Right renal pelvis (tissue), 4 donors: ENCODE results near the gene SEC14L3. TPM values are rescaled to one million over a fixed set of nuclear protein-coding genes. Genes with fewer than 3 reads are reported as not detected.

Source experiments
- DNase-seq, 4 donors: peaks; one replicate each; pipeline ENCODE4 v3.0.0-alpha.2; 2013; ENCODE audit warnings: low read depth in 4 of 4, low spot score in 3 of 4, missing footprints in 1 of 4
- polyA plus RNA-seq, 4 donors: library from polyadenylated mRNA; unstranded; fragments of 120-200 nt; gene quantifications; one replicate each; pipeline ENCODE4 v1.2.1, GENCODE V29; 2013; ENCODE audit not compliant: insufficient read length in 4 of 4

Gene SEC14L3
- polyA plus RNA-seq, 4 donors, result 0.05 TPM; not detected in 3

DNA sequence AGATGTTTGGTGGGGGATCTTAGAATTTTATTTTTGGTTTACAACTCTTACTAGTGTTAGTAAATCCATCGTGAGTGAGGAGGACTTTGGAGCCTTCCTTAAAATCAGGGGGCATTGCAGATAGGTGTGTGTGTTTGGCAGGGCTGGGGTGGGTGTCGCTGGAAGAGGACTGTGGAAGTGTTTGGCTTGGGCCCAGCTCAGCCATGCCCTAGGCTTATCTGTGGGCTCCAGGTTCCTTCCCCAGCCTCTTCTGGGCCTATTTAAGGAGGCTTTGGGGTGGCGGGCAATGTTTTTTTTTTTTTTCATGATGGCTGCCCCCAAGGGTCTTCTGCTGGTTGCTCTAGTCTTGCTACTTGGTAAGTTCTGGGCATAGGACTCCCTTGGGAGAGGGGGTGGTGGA lies 24.2 kb downstream of the SEC14L3 start:
- no peak for DNase-seq

GRCh38 chr22:30445438-30446145 lies 26.2 kb downstream of the SEC14L3 start:
- DNase-seq, result no peak

DNA sequence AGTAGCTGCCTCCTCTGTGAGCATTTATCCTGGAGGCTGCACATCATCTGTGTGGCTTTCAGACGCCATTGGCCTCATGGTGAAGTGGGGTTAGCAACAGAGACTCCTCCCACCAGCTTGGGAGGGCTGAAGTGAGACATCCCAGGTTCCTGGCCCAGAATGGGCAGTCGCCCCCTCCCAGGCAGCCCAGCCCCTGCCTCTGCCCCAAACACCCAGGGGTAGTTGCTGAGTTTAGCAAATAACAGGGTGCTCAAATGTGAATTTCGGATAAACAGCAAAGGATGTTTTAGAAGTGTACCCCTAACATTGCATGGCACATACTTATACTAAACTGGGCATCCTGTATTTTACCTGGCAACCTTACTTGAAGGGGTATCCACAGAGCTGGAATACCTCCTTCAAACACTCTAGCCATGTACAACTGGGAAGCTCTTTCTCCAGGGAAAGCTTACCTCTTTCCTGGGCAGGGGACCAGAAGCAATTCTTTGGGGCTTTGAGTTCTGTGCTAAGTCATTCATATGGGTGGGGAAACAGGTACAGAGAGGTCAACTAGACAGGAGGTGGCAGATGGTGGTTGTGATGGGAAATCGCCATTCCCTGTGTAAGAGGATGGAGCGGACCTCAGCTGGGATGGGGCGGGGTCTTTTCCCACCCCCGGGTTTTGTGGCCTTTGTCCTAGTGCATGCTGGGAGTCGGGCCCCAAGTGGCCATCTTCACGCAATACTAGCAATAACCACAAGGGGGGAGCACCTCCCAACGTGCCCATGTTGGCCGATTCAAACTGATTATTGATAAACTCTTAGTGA lies 27.0 kb downstream of the SEC14L3 start:
- no peak for DNase-seq

DNA sequence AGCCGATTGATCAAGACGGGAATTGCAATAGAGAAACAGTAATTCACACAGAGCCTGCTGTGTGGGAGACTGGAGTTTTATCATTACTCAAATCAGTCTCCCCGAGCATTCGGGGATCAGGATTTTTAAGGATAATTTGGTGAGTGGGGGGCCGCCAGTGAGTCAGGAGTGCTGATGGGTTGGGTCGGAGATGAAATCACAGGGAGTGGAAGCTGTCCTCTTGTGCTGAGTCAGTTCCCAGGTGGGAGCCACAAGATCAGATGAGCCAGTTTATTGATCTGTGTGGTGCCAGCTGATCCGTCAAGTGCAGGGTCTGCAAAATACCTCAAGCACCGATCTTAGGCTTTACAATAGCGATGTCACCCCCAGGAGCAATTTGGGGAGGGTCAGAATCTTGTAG lies 30.7 kb downstream of the SEC14L3 start:
- DNase-seq, result no peak

GRCh38 chr22:30439836-30440235 lies 32.0 kb downstream of the SEC14L3 start:
- DNase-seq, result no peak

- no peak for DNase-seq
These were observed 32.6 kb downstream of the SEC14L3 start for GRCh38 chr22:30439226-30439625.

GRCh38 chr22:30438559-30438958 lies 33.3 kb downstream of the SEC14L3 start:
- no peak for DNase-seq

- no peak for DNase-seq
These were observed 35.6 kb downstream of the SEC14L3 start for GRCh38 chr22:30436196-30436595.

GRCh38 chr22:30435674-30436126 lies 36.1 kb downstream of the SEC14L3 start:
- no peak for DNase-seq

DNA sequence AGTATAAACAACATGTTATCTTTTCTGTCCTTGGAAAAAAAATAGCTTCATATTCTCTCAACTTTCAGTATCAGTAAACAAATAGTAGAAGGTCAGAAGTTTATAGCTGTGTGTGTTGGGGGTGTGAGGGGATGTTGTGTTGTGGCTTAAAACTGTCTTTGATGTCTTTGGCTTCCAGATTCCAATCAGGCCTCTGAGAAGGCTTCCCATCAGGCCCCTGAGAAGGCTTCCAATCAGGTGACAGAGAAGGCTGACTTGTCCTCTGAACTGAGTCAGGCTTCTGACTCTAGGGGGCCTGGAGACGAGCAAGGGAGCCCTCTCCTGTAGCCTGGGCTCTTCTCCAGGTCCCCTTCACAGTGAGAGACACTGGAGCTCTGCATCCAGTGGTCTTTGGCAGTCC lies 37.0 kb downstream of the SEC14L3 start:
- no peak for DNase-seq

GRCh38 chr22:30433773-30434172 lies 38.0 kb downstream of the SEC14L3 start:
- no peak for DNase-seq

DNA sequence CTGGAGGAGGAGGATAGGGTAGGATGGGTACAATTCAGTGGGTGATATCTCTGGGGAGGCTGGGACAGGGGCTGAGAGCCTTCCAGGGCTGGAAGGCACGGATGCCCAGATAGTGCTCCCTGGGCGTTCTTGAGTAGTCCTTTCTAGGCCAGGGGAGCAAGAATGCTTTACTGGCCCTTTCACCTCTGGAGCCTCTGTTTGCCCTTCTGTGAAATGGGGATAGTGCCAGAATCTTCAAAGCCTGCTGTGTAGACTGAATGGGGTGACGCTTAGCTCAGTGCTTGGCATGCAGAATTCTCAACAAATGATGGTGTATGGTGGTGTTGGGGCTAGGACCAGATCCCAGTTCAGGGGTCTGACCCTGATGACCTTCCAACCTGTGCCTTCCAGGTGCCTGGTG lies 38.6 kb downstream of the SEC14L3 start:
- no peak for DNase-seq

GRCh38 chr22:30432520-30432919 lies 39.3 kb downstream of the SEC14L3 start:
- no peak for DNase-seq

DNA sequence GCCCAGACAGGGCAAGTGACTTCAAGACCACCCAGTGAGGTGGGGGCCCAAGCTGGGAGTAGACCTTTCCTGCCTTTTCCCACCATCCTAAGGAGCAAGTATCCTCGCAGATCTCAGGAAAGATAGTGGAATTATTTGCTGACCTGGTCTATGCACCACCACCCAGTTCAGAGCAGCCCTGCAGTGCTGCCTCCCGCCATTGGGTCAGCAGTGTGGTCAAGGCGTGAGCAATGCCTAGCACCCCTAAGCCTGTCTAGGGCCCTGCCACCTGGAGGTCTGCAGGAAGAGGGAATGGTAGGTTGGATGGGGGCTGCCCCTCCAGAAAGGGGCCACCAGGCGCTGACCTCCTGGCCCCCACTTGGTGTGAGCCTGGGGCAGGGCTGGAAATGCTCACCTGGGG lies 39.7 kb downstream of the SEC14L3 start:
- DNase-seq, result no peak

DNA sequence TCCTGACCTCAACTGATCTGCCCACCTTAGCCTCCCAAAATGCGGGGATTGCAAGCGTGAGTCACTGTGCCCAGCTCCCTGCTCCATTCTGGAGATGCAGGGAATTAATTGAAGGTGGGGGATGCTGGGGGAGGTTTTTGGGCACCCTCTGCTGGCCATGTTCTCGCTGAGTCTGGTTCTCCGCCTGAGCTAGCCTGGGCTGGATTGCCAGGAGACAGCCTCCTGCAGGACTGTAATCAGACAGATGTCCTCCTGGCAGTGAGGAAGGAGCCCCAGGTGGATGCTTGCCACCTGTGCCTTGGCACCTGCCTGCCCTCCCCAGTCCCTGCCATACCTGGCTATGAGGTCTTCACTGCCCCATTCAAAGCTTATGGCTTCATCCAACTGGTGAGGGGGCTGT lies 40.9 kb downstream of the SEC14L3 start:
- no peak for DNase-seq

DNA sequence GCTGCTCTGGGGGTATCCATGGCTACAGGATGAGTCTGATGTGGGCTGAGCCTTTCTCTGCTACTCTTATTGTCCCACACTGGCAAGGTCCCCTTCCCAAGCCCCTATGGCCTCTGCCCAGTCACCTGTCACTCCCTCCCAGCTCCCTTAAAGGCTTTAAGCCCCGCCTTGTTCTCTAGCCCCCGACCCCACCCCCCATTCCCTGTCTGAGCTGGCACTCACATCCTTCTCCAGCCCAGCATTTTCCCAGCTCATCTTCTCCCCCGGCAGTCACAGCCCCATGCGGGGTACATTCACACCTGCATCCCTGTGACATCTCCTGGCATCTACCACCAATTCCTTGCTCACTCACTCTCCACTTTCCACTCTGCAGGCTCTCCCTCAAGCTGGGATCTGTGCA lies 41.9 kb downstream of the SEC14L3 start:
- DNase-seq, result no peak

- DNase-seq, result no peak
These were observed 43.9 kb downstream of the SEC14L3 start for GRCh38 chr22:30427871-30428270.

DNA sequence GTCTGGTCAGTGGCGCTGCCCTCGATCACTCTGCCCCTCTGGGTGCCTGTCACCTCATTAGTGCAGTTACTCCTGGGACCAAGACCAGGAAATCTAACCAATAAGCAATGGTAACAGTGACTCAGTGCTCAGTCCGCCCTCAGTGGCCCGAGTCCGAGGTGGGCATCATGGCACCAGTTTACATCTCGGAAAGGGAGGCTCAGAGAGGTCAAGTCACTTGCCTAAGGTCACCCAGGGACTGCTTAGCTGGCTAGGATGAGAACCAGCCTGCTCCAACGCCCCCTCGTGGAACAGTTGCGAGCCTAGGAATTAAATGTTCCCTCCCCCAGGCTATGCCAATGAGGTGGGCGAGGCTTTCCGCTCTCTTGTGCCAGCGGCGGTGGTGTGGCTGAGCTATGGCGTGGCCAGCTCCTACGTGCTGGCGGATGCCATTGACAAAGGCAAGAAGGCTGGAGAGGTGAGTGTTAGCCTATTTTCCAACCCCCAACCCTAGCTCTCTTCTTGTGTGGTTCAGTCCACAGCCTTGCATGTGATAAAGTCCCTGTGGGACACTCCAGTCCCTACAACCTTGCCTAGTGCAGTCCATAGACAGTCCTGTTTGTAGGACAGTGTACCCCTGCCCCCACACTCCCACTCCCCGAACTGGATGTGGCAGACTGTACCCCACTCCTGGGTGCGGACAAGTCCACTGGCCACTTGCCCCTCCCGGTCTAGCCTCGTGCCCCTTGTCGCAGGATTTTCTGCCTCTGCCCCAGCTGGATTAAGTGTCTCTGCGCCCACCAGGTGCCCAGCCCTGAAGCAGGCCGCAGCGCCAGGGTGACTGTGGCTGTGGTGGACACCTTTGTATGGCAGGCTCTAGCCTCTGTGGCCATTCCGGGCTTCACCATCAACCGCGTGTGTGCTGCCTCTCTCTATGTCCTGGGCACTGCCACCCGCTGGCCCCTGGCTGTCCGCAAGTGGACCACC lies 45.1 kb downstream of the SEC14L3 start:
- peak in 3 of 4 donors; percentile 62 to 70 (median 69) for DNase-seq

DNA sequence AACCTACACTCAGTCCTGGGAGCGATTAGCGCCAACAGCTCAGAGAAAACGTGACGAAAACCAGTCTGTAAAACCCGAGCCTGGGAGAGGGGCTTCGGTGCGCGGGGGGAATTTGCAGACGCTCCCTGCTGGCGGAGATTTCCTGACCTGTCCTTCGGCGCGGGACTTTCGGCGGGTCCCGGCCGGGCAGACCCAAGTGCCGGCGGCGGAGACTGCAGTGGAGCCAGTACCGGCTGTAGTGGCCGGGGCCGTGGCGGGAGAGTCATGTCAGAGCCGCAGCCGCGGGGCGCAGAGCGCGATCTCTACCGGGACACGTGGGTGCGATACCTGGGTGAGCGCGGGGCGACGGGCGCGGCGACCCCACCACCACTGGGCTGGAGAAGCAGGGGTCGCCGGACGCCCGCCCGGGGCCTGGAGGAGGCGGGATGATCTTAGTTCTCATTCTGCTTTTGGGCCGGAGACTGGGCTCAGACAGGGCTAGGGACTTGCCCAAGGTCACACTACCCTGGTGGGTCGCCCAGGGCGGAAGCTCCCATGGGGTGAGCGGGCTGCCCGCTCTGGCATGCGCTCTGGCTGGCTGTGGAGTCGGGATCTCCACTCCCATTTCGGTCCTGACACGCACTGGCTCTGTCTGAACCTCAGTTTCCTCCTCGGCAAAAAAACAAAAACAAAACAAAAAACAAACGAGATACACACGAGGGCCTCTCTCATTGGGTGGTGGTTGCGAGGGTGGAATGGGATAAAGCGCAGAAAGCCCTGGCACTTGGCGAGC lies 46.0 kb downstream of the SEC14L3 start, which contains the start of gene MTFP1:
MTFP1 (plus strand) TSS at position 153 of the 772 bp plus-strand sequence; CDS start at position 265, 112 bp downstream.
- peak in 1 of 4 donors; percentile 54 for DNase-seq

DNA sequence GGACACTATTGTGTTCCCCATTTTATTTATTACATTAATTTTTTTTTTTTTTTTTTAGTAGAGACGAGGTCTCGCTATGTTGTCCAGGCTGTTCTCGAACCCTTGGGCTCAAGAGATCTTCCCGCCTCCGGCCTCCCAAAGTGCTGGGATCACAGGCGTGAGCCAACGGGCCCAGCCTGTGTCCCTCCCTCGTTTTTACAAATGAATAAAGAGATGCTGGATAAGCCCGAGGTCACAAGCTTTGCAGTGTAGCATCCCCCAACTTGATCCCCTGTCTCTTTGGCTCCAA lies 46.5 kb downstream of the SEC14L3 start:
- no peak for DNase-seq
